HG03159 (cell line): ENCODE measurements around the gene PDXP.
A peak's percentile ranks its signal among the peaks of the same experiment; 100 is the strongest.
"Not testable (repeated sequence)": the region's sequence is repeated elsewhere in the genome, so short reads cannot be mapped to it uniquely, and the experiment has no call there.

Experiments used
- ATAC-seq: cut with Tn5 transposase; IDR thresholded peaks from one replicate; pipeline ENCODE4 v1.9.1; 2021; ENCODE audit warnings: mild to moderate bottlenecking, moderate library complexity; ENCODE audit not compliant: unreplicated experiment

PDXP gene

DNA sequence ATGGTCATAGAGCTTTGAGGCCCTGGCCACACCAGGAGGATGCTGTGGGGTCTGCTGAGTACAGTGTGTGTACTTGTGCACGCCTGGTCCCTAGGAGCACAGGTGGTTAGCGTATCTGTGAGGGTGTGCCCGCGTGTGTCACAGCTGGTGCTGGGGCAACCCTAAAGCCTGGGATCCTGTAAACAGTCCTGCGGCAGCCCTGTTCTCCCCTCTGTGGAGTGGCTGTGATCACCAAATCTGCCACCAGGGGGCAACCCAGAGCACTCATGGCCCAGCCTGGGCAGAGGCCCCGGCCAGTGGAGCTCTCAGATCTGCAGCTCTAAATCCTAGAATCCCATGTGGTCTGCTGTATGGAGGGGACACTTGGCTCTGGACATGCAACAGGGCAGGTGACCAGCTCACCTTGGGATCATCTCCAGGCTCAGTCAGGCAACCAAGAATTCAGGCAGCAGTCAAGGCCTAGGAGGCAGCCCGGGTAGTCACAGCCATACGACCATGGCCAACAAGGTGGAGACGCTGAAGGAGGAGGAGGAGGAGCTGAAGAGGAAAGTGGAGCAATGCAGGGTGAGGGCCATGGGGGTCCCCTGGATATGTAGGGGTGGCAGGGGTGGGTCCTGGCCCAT, 15.2 kb upstream of the PDXP start:
- no peak for ATAC-seq

DNA sequence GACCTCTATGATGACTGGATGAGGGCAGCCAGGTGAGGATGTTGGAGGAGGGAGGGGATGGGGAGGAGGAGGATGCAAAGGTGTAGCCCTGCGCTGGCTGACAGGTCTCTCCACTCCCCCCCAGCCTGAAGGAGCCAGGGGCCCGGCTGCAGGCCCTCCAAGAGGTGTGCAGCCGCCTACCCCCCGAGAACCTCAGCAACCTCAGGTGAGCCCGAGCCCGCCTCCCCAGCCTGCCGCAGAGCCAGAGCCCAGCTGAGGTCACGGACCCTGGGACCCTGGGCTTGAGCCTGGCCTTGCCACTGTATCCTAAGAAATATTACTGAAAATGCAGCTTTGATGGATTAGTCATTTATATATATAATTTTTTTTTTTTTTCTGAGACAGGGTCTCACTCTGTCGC, 11.2 kb upstream of the PDXP start:
- no peak for ATAC-seq

DNA sequence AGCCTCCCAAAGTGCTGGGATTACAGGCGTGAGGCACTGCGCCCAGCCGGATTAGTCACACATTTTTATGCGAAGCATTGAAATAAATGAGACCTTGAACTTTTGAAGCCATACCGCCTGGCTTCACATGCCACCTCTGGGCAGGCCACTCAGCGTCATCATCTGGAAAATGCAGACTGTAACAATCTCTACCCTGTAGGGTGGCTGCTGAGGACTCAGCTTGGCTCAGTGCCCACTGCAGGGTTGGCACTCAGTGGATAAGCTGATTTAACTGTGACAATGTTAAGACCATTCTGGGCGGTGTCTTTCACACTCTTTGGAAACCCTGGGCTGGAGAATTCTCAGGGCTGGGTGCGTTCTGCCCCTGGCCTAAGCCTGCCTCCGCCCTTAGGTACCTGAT, 10.6 kb upstream of the PDXP start:
- no peak for ATAC-seq

DNA sequence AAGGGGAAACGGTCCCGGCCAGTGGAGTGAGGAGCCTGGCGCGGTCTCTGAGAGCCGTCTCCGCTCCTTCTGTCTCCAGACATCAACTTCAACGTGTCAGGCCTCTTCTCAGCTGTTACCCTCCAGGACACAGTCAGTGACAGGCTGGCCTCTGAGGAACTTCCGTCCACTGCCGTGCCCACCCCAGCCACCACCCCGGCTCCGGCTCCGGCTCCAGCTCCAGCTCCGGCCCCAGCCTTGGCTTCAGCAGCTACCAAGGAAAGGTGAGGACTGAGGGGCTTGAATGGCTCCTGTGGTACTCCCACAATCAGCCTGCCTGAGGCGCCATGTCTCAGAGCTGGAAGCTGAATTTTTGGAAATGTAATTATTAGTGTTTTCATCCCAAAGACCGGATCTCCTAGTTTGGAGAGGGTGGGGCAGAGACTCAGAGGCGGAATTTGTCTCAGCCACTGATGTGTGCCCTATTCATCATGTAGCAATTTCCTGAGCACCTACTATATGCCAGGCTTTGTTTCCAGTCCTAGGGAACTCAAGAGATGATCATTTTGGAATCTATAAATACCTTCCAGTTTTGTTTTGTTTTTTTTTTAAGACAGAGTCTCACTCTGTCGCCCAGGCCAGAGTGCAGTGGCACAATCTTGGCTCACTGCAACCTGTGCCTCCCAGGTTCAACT, 7.9 kb upstream of the PDXP start:
- no peak for ATAC-seq

DNA sequence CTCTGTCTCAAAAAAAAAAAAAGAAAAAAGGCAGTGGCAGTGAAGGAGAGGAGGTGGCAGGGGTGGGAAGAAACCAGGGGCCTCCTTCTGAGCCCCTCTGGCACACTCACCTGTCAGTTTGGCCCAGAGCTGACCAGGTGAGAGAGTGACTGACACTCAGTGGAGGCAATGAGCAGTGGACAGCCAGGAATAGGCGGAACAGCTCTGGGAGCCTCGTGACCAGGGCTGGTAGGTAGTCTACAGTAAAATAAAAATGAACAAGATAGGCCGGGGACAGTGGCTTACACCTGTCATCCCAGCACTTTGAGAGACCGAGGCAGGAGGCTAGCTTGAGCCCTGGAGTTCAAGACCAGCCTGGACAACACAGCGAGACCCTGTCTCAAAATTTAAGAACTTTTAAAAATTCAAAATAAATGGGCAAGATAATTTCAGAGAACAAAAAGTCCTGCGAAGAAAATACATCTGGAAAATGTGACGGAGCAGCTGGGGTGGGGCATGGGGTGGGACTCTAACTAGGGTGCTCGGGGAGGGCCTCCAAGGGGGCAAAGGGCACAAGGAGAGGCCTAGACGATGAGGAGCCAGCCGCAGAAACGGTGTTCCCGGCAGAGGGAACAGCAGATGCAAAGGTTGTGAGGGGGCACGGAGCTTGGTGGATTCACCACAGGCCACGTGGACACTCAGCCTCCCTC, 3.8 kb upstream of the PDXP start:
- no peak for ATAC-seq

DNA sequence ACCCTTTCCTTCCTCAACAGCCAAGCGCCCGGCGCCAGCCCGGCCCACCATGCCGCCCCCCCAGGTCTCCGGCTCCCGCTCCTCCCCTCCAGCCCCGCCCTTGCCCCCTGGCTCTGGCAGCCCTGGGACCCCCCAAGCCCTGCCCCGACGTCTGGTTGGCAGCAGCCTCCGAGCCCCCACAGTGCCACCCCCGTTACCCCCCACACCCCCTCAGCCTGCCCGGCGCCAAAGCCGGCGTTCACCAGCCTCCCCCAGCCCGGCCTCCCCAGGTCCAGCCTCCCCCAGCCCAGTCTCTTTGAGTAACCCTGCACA, 3.3 kb upstream of the PDXP start:
- no peak for ATAC-seq

DNA sequence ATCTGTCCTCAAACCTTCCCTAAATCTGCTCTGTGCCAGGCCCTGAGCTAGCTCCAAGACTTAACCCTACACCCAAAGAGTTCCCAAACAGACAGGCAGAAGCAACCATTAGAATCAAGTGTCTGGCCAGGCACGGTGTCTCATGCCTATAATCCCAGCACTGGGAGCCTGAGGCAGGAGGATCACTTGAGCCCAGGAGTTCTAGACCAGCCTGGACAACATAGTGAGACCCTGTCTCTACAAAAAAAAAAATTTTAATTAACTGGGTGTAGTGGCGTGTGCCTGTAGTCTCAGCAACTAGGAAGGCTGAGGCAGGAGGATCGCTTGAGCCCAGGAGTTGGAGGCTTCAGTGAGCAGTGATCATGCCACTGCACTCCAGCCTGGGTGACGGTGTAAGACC, 1.9 kb upstream of the PDXP start:
- not testable (repeated sequence) for ATAC-seq

DNA sequence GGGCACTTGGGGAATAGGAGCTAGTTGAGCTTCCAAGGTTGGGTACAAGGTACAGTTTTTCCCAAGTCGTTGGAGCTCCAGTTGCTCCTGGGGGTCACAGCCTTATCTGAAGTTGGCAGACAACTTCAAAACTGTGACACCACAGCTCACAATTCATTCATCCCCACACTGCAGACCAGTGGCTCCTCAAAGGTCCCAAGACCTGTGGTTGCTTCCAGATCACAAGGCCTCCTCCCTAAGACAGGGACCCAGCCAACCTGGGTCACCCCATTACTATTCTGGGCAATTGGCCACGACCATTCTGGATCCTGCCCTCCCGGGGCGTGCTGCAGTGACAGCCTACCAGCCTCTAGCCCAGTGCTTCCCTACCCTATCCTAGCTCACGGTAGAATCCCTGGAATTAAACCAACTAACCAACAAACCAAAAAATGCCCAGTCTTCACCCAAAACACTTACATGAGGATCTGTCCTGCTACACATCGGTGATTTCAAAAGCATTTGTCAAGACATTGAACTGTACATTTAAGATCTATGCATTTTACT, 862 bp upstream of the PDXP start:
- ATAC-seq: peak; percentile 16

DNA sequence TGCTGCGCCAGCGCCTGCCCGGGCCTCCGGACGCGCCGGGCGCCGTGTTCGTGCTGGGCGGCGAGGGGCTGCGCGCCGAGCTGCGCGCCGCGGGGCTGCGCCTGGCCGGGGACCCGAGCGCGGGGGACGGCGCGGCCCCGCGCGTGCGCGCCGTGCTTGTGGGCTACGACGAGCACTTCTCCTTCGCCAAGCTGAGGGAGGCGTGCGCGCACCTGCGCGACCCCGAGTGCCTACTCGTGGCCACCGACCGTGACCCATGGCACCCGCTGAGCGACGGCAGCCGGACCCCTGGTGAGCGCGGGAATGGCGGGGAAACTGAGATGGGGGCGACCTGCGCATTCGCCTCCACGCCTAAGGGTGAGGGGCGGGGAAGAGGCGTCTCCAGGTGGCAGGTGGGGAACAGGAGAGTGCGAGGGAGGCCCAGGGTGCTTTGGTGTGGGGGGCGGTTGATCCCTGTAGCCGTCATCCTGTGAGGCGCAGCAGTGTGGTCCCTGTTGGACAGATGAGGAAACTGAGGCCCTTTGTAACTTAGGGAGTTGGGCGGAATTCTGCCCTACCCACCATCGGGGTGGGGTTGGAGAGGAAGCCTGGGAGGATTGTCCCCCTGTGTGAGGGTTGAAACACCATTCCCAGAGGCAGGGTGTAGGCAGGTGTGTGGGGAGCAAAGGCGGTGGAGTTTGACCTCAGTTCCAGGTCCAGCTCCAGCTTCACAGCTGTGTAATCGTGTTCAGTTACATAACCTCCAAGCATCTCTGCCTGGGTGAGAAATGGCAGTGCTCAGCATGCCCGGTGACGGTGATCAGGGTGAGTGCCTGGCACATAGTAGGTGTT, 758 bp downstream of the PDXP start:
- ATAC-seq: peak; percentile 3

DNA sequence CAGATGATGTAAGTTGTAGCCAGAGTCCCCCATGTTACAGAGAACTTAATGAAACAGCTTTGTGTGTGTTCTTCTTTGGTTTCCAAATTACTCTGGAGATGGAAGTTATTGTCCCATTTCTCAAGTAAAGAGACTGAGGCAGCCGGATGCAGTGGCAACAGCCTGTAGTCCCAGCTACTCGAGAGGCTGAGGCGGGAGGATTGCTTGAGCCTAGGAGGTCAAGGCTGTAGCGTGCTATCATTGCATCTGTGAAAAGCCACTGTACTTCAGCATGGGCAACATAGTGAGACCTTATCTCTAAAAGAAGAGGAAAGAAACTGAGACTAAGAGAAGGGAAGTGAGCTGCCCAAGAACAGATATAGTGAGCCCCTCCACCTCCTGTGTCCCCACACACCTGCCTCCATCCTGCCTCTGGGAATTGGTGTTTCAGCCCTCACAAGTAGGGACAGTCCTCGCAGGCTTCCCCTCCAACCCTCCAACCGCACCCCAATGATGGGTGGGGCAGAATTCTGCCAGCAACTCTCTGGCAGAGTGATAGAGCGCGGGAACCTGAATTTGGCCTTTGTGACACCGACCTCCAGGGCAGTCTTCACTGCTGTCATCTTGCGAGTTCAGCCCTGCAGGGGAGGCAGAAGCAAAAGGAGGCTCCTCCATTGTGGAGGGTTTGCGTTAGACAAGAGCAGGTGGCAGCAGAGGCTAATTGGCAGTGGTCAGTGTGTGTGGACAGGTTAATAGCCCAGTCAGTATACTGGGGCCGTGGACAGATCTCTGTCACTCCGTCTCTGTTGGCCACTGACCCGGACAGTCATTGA, 1.6 kb downstream of the PDXP start:
- no peak for ATAC-seq

DNA sequence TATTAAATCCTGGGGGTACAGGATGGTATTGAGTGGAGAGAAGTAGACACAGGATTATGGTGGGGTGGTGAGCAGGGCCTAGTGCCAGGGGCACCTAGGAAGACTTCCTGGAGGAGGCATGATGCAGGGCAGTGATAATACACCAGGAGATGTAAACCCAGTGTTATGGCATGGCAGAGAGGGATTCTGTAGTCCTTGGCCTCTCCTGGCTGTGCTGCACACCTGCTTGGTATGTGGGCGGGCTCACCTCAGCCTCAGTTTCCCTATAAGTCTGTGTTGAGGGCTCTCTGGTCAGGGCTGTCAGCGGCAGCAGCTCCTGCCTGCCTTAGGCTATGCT, 2.2 kb downstream of the PDXP start:
- ATAC-seq: no peak

DNA sequence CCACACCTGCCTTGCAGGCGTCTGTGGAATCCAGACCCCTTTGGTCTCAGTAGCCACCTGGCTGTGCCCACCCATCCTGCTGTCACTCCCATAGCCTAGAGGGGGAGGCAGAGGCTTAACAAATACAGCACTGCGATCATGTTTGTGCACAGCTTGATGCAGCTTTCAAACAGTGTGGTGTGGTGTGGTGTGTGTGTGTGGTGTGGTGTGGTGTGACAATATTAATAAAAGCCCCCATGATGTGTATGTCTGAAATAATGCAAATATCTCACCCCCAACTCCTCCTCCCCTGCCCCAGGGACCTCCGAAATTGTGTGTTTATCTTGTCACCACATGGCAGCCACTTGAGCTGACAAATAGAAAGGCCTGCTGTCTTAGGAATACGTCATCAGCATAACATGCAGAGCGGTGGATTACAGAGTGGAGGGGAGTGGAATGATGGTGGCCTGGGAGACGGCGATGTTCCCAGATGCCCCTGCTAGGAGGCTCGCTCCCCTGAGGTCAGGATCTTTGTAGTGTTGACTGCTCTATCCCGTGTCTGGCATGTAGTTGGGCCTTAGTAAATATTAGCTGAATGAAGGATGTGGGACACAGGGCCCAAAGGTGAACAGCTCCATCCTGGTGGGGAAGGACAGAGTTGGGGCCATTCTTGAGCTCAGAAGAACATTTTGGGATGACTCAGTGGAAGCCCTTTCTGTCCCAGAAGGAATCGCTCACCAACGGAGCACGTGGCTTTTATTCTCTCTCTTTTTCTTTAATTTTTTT, 2.8 kb downstream of the PDXP start:
- ATAC-seq: no peak

DNA sequence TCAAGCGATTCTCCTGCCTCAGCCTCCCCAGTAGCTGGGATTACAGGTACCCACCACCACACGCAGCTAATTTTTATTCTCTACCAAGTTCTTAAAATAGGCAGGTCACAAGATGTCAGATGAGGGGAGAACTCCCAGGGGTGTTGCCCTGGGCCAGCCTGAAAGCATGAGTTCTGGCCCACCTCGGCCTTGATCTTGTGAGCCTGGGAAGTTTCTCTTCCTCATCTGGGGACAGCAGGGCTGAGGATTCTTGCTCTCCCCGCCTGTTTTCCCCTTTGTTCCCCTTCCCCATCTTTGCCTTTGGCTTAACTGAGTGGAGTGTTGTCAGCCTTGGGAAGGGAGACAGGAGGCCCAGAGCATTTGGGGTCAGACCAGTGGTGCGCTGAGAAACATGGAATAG, 3.5 kb downstream of the PDXP start:
- no peak for ATAC-seq

DNA sequence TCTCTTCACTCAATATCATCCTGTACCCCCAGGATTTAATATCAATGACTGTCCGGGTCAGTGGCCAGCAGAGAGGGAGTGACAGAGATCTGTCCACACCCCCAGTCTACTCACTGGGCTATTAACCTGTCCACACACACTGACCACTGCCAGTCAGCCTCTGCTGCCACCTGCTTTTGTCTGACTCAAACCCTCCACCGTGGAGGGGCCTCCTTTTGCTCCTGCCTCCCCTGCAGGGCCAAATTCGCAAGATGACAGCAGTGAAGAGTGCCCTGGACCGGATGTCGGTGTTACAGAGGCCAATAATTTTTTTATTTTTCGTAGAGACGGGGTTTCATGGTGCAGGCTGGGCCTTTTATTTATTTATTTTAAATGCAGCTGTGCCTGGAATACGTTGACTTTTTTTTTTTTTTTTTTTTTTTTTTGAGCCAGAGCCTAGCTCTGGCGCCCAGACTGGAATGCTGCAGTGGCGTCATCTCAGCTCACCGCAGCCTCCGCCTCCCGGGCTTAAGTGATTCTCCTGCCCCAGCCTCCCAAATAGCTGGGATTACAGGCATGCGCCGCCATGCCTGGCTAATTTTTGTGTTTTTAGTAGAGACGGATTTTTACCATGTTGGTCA, 5.1 kb downstream of the PDXP start:
- ATAC-seq: no peak

DNA sequence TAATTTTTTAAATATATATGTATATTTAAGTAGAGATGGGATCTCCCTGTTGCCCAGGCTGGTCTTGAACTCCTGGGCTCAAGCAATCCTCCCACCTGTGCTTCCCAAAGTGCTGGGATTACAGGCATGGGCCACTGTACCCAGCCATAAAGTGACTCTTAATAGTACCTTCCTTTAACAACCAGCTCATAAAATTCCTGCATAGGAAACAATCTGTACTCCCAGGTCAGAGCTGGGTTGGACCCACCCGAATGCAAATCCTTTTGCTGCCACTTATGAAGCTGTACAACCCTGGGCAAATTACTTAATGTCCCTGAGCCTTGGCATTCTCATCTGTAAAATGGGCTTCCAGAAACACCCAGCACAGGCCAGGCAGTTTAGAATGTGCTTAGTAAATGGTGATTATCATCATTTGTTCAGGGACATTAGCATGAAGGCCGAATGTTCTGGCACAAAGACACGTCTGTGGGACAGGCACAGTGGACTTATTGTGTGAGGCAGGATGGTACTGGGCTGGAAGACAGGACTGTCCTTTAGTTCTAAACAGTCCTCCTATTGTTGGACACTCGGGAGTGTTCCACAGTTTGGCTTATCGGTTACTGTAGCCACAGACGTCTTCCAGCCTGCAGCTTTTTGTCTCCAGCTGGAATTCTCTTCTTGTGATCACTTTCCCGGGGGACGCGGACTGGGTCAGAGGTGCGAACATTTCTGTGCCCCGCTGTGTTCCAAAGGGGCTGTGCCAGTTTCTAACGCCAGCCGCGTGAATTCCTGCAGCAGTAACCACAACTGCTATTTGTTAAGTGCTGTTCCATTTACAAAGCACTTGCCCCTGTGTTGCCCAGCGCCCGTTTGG, 6.0 kb downstream of the PDXP start:
- no peak for ATAC-seq

DNA sequence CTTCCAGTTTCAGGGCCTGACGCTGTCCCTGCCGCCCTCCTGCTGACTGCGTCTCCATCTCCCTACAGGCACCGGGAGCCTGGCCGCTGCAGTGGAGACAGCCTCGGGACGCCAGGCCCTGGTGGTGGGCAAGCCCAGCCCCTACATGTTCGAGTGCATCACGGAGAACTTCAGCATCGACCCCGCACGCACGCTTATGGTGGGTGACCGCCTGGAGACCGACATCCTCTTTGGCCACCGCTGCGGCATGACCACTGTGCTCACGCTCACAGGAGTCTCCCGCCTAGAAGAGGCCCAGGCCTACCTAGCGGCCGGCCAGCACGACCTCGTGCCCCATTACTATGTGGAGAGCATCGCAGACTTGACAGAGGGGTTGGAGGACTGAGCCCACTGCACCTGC, 7.0 kb downstream of the PDXP start:
- ATAC-seq: no peak

DNA sequence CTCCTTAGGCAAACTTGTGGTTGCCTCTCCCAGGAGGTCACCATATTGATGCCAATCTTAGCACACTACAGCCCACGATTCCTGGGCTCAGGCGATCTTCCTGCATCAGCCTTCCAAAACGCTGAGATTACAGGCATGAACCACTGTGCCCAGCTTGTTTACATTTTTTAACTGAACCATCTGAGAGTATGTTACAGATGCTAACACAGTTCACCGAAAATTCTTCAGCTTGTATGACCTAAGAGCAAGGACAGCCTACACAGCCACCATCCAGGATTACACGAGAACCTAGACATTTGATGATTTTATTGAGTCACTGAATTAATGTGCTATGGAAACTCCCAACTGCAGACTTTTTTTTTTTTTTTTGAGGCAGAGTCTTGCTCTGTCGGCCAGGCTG, 11.1 kb downstream of the PDXP start:
- ATAC-seq: no peak

DNA sequence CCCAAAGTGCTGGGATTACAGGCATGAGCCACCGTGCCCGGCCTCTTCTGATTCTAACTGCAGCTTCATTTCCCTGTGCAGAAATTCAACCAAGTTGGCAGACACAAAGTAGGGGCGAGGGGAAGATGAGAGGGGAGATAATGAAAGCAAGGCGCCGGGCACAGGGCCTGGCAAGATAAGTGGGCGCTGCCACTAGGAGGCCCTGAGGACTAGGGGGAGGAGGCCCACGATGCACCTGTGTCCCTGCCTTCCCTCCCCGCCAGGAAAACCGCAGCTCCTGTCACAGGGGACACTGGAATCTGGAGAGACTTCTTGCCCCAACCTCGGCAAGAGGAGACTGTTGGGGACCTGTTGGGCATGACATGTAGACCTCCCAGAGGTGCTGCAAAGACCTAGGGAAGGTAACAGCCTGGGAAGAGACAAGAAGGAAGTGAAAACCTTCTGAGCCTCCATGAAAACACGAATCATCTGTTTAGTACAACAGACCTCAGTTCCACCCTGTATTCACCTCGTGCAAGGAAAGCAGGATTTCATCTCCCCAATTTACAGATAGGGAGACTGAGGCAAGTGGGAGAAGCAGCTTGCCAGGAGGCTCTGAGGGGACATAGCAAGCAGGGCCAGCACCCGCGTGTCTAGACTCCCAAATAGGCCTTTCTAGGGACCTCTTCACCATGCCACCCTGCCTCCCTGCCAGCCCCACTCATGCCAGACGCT, 13.8 kb downstream of the PDXP start:
- no peak for ATAC-seq
